ENCODE results near the gene RAPGEF3.

- TF ChIP-seq CREB1 (IDR thresholded peaks at IDR 0.05) (no peak), EZH2 (IDR thresholded peaks at IDR 0.05; ENCODE audit: low read depth, low read length, severe bottlenecking) (no peak), TAF1 (IDR thresholded peaks at IDR 0.05; ENCODE audit: low read depth, low read length) (no peak), RAD21 (IDR thresholded peaks at IDR 0.05 in 1 of 2, conservative IDR thresholded peaks at IDR 0.05 in 1 of 2; ENCODE audit: low read depth in 2 of 2, low read length in 2 of 2) (no peak), JUND (IDR thresholded peaks at IDR 0.05; ENCODE audit: low read length) (no peak), POLR2A (IDR thresholded peaks at IDR 0.05; ENCODE audit: control extremely low read depth in 1 of 2, low read depth in 2 of 2, low read length in 2 of 2) (no peak), PHF8 (conservative IDR thresholded peaks at IDR 0.05; ENCODE audit: low read depth, low read length) (no peak), CHD1 (IDR thresholded peaks at IDR 0.05; ENCODE audit: low read depth, low read length) (no peak), TEAD4 (IDR thresholded peaks at IDR 0.05; ENCODE audit: low read depth, low read length) (no peak)
- TF ChIP-seq, protein P1, sequence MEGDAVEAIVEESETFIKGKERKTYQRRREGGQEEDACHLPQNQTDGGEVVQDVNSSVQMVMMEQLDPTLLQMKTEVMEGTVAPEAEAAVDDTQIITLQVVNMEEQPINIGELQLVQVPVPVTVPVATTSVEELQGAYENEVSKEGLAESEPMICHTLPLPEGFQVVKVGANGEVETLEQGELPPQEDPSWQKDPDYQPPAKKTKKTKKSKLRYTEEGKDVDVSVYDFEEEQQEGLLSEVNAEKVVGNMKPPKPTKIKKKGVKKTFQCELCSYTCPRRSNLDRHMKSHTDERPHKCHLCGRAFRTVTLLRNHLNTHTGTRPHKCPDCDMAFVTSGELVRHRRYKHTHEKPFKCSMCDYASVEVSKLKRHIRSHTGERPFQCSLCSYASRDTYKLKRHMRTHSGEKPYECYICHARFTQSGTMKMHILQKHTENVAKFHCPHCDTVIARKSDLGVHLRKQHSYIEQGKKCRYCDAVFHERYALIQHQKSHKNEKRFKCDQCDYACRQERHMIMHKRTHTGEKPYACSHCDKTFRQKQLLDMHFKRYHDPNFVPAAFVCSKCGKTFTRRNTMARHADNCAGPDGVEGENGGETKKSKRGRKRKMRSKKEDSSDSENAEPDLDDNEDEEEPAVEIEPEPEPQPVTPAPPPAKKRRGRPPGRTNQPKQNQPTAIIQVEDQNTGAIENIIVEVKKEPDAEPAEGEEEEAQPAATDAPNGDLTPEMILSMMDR (IDR thresholded peaks at IDR 0.05; ENCODE audit: control extremely low read depth in 1 of 3, insufficient read depth in 1 of 3, low read depth in 1 of 3, low read length in 3 of 3), result no peak
These were observed 71.0 kb downstream of the RAPGEF3 start for GRCh38 chr12:47687636-47688035.

Measured in H1 (cell line).